ENCODE measurements around the gene PHLDA2.

DNA sequence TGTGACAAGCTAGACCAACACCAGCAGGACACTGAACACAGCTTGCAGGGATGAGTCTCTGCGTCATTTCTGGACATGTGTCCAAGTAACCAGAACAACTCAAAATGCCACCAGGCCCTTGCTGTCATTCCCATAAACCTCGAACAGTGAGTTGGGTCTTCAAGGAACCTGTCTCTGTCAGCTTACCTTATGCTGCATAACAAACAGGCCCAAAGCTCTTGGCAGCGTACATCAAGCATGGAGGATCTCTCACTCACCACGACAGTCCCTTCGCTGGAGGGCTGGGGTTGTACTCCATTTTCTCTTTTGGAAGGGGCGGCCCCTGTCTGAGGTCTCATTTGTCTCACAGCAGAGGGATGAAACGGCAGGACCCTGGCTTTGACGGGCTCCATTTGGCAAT is 50.4 kb downstream of the PHLDA2 start:
- TF ChIP-seq XRCC5 (optimal IDR thresholded peaks at IDR 0.05; ENCODE audit: low read length) (no peak), TCF7L2 (IDR thresholded peaks at IDR 0.05; ENCODE audit: low read depth, low read length) (no peak), TAF1 (CRISPR knock-in tag; IDR thresholded peaks at IDR 0.05) (no peak), NCOA1 (CRISPR knock-in tag; IDR thresholded peaks at IDR 0.05) (no peak), ZBTB8A (CRISPR knock-in tag; IDR thresholded peaks at IDR 0.05; ENCODE audit: borderline replicate concordance, low read depth) (no peak), ZEB1 (IDR thresholded peaks at IDR 0.05; ENCODE audit: insufficient replicate concordance, low read depth) (no peak), ASH2L (IDR thresholded peaks at IDR 0.05; ENCODE audit: insufficient read length, low read depth, low read length) (no peak), ZZZ3 (CRISPR knock-in tag; IDR thresholded peaks at IDR 0.05; ENCODE audit: borderline replicate concordance) (no peak)

Data from HepG2 (cell line).